8988T (cell line): ENCODE measurements around the gene RIOK1.
"Not testable (repeated sequence)": the region's sequence is repeated elsewhere in the genome, so short reads cannot be mapped to it uniquely, and the experiment has no call there.

Source experiments
- DNase-seq: peaks from one replicate; pipeline ENCODE4 v3.0.0; 2011

RIOK1 gene

GRCh38 chr6:7442467-7442866, 52.9 kb downstream of the RIOK1 start:
- no peak for DNase-seq

- no peak for DNase-seq
These were observed 55.5 kb downstream of the RIOK1 start for GRCh38 chr6:7445101-7445500.

GRCh38 chr6:7445885-7446461, 56.4 kb downstream of the RIOK1 start:
- no peak for DNase-seq

DNA sequence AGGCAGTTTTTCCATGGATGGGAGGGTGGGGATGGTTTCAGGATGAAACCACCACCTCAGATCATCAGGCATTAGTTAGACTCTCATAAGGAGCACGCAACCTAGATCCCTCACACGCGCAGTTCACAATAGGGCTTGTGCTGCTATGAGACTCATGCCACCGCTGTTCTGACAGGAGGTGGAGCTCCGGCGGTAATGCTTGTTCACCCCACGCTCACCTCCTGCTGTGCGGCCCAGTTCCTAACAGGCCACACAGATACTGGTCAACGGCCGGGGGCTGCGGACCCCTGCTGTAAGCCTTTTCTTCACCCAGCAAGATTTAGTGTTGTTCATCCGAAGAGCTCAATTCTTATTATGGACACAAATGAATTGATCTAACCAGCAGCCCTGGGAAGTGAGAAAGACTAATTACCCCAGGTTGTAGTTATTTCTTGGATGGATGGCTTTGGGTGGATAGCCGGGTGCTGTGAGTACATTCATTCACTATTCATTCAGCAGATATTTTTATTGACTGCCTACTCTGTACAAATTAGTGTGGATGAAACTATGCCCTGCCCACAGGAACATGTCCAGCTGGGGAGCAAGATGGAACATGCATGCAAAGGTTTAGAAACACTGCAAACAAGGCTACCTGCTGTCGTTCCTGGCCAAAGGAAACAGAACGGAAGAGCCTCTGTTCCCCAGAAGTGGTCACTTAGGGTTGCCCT, 57.2 kb downstream of the RIOK1 start:
- DNase-seq = no peak

DNA sequence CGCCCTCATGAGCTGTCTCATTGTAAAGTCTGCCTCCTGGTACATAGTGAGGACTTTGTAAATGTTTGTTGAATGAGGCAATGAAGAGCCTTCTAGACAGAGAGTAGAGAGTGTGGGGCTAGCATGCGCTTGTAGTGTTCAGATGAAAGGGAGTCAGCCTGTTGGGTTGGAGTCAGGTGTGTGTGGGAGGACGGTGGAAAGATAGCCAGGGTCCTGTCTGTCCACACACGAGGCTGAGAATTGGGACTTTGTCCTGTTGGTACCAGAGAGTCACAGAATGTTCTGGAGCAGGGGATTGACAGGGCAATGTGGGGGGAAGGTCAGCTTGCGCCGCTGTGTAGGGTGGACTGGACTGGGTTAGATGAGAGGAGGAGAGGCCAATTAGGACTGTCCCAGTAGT, 58.6 kb downstream of the RIOK1 start:
- no peak for DNase-seq

GRCh38 chr6:7449018-7449417, 59.4 kb downstream of the RIOK1 start:
- no peak for DNase-seq

DNA sequence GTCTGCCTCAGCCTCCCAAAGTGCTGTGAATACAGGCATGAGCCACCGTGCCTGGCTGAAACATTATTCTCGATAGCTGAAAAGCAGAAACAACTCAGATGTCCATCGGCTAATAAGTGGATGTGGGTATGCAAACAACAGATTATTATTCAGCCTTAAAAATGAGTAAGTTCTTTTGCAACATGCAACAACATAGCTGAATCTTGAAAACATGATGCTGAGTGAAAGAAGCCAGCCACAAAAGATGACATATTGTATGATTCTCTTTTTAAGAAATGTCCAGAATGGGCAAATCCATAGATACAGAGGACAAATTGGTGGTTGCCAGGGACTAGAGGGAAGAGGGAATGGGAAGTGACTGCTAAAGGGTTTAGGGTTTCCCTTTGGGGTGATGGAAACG, 61.7 kb downstream of the RIOK1 start:
- no peak for DNase-seq

DNA sequence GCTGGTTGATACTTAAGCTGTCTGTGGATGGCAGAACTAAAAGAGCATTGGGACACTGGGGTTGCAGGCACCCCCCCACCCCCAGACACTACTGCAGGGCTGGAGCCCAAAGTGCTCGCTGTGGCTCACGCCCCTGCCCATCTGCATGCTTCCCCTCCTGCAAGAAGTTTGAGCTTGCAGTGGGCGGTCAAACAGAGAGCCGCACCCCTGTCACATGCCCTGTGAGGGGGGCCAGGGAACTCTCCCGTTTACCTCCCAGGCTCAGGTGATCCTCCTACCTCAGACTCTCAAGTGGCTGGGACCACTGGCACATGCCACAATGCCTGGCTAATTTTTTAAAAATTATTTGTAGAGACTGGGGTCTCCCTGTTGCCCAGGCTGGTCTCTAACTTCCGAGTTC, 63.3 kb downstream of the RIOK1 start:
- DNase-seq = no peak

DNA sequence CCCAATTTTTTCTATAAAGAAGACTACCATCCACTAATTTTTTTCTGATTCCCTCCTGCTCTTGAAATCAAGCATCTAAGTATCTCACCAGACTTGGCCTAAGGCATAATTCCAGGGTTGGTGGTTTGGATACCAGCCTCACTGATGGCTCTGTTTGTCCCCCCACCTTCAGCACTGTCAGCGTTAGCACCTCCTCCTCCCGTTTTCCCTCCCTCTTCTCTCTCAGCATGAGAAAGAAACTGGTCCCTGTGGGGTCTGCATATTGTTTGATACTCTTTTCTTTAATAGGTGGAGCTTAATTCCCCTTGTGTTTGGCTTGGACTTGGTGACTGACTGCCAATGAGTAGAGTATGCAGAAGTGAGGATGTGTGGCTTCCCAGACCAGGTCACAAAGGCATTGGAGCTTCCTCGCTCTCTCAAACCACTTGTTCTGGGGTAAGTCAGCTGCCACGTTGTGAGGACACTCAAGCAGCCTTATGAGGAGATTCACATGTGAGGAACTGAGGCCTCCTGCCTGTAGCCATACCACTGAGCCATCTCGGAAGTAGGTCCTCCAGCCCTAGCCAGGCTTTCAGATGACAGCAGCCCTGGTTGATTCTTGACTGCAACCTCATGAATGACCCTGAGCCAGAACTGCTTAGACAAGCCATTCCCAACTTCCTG, 65.2 kb downstream of the RIOK1 start:
- DNase-seq = no peak

GRCh38 chr6:7456302-7456701, 66.7 kb downstream of the RIOK1 start:
- not testable (repeated sequence) for DNase-seq

- no peak for DNase-seq
These were observed 71.8 kb downstream of the RIOK1 start for GRCh38 chr6:7461416-7461815.

DNA sequence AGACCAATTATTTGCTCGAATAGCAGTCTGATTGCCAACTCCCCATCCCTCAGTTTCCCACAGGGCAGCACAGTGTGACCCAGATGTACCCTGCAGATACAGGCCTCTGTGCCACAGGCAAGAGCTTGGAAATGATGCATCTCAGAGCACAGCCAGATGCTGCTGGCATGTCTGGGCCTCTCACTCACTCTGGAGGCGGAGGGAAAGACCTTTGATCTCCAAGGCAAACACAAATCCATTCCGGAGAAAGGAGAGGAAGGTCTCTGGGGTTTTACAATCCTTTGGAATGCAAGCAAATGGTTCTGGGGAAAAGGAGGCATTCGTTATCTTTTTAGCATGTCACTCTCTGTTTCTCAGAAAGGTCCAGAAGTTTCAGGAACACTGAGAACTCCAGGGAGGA, 74.2 kb downstream of the RIOK1 start:
- DNase-seq = no peak

DNA sequence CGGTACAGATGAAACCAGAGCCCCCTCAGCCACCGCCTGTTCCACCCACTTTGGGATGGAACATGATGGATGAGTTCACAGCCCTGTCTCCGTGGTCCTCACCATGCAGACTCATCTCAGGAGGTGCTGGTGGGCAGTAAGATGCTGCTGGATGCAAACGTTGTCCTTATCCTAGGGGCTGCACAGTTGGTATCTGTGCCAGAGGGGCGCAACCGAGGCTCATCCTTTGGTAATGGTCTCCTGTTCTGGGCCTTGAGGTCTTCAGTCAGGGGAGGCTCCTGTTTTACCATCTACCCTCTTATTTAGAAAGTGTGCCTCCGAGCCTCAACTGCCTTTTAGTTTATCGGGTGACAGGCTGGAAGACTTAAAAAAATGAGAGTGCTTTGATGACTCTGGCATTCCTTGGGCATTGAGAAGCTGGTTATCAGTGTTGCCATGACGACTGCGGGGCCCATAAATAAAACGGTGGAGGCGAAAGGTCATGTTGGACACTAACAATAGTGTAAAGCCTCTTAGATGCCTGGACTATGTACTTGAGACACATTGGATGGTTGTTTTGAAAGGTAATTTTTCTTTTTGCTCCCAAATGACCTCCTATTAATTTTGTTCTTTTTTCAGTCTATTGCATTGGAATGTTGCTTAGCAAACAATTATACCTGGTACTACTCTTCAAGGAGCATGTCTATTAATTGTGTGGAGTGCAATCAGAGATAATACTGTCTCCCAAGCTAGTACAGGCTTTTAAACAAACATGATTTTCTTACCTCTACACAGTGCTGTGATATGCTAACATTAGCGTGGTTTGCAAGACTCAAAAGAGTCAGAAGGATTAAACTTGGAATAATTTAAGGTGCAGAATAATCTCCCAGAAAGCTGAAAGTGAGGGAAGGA, 77.6 kb downstream of the RIOK1 start:
- DNase-seq = no peak
